ENCODE results near the gene DAB2IP. TPM values are rescaled to one million over a fixed set of nuclear protein-coding genes. Genes with fewer than 3 reads are reported as not detected.

Gene DAB2IP
- total RNA-seq, 1 experiment from 2014 or later: 7.3 TPM

- Histone ChIP-seq H3K36me3 (no peaks in the 10 kb centered on the region), H3K27me3 (no peaks in the 10 kb centered on the region), H3K4me3 (no peak overlapping the region), H3K9me3 (no peaks in the 10 kb centered on the region)
- no peak for DNase-seq
These were observed 108.6 kb downstream of the DAB2IP start for GRCh38 chr9:121759996-121760395.

GRCh38 chr9:121760571-121760970, 109.1 kb downstream of the DAB2IP start:
- Histone ChIP-seq H3K36me3 (no peaks in the 10 kb centered on the region), H3K9me3 (no peaks in the 10 kb centered on the region), H3K27me3 (no peaks in the 10 kb centered on the region), H3K4me3 (no peak overlapping the region)
- DNase-seq: no peak

GRCh38 chr9:121763131-121763530, 111.7 kb downstream of the DAB2IP start:
- Histone ChIP-seq H3K27me3 (no peaks in the 10 kb centered on the region), H3K36me3 (no peaks in the 10 kb centered on the region; the same call in 1 of the 2 replicates), H3K9me3 (no peaks in the 10 kb centered on the region), H3K4me3 (no peak overlapping the region)
- no peak for DNase-seq

- no peak for DNase-seq
- Histone ChIP-seq H3K9me3 (no peaks in the 10 kb centered on the region), H3K27me3 (no peaks in the 10 kb centered on the region), H3K36me3 (no peaks in the 10 kb centered on the region; the same call in 1 of the 2 replicates), H3K4me3 (no peak overlapping the region)
These were observed 112.3 kb downstream of the DAB2IP start for GRCh38 chr9:121763561-121764370.

GRCh38 chr9:121764371-121764730, 112.9 kb downstream of the DAB2IP start:
- Histone ChIP-seq H3K36me3 (no peaks in the 10 kb centered on the region; the same call in 1 of the 2 replicates), H3K9me3 (no peaks in the 10 kb centered on the region), H3K4me3 (no peak overlapping the region), H3K27me3 (no peaks in the 10 kb centered on the region)
- DNase-seq: no peak

- no peaks in the 10 kb centered on the region for H3K27me3 ChIP-seq
- DNase-seq: peak; percentile 14
- no peaks in the 10 kb centered on the region; the same call in 1 of the 2 replicates for H3K36me3 ChIP-seq
- no peak overlapping the region for H3K4me3 ChIP-seq
- no peaks in the 10 kb centered on the region for H3K9me3 ChIP-seq
These were observed 113.9 kb downstream of the DAB2IP start for GRCh38 chr9:121765021-121765950.

- no peaks in the 10 kb centered on the region for H3K27me3 ChIP-seq
- DNase-seq: no peak
- H3K36me3 ChIP-seq: no peaks in the 10 kb centered on the region; the same call in 1 of the 2 replicates
- no peaks in the 10 kb centered on the region for H3K9me3 ChIP-seq
- H3K4me3 ChIP-seq: no peak overlapping the region
These were observed 114.7 kb downstream of the DAB2IP start for GRCh38 chr9:121766081-121766683.

- no peak for DNase-seq
These were observed 115.8 kb downstream of the DAB2IP start for GRCh38 chr9:121767171-121767769.

GRCh38 chr9:121768416-121769015, 117.1 kb downstream of the DAB2IP start:
- H3K9me3 ChIP-seq: no peaks in the 10 kb centered on the region
- H3K36me3 ChIP-seq: peaks cover 1% of the 10 kb centered on the region; the same call in 1 of the 2 replicates
- no peaks in the 10 kb centered on the region for H3K27me3 ChIP-seq
- DNase-seq: no peak
- H3K4me3 ChIP-seq: no peak overlapping the region

More at GRCh38 chr9:121767171-121767769, 115.8 kb downstream of the DAB2IP start:
- H3K36me3 ChIP-seq: no peaks in the 10 kb centered on the region; the same call in 1 of the 2 replicates
- H3K27me3 ChIP-seq: no peaks in the 10 kb centered on the region
- no peak overlapping the region for H3K4me3 ChIP-seq
- no peaks in the 10 kb centered on the region for H3K9me3 ChIP-seq

- DNase-seq: no peak
- no peak overlapping the region for H3K4me3 ChIP-seq
- H3K9me3 ChIP-seq: no peaks in the 10 kb centered on the region
- H3K36me3 ChIP-seq: peaks cover 2% of the 10 kb centered on the region; the same call in 1 of the 2 replicates
- H3K27me3 ChIP-seq: no peaks in the 10 kb centered on the region
These were observed 118.5 kb downstream of the DAB2IP start for GRCh38 chr9:121769939-121770338.

GRCh38 chr9:121770415-121771273, 119.2 kb downstream of the DAB2IP start:
- Histone ChIP-seq H3K4me3 (no peak overlapping the region), H3K9me3 (no peaks in the 10 kb centered on the region), H3K27me3 (no peaks in the 10 kb centered on the region), H3K36me3 (peaks cover 2% of the 10 kb centered on the region; the same call in 1 of the 2 replicates)
- DNase-seq: peak; percentile 18

GRCh38 chr9:121771418-121771817, 120.0 kb downstream of the DAB2IP start:
- H3K4me3 ChIP-seq: no peak overlapping the region
- DNase-seq: no peak
- 0 out of 2 replicates have a peak, but pooled peaks cover 2% of the 10 kb centered on the region for H3K36me3 ChIP-seq

GRCh38 chr9:121771851-121772599, 120.6 kb downstream of the DAB2IP start:
- no peaks in the 10 kb centered on the region for H3K27me3 ChIP-seq
- H3K9me3 ChIP-seq: no peaks in the 10 kb centered on the region
- no peak for DNase-seq
- 0 out of 2 replicates have a peak, but pooled peaks cover 2% of the 10 kb centered on the region for H3K36me3 ChIP-seq
- H3K4me3 ChIP-seq: no peak overlapping the region

More at GRCh38 chr9:121771418-121771817, 120.0 kb downstream of the DAB2IP start:
- H3K9me3 ChIP-seq: no peaks in the 10 kb centered on the region
- H3K27me3 ChIP-seq: no peaks in the 10 kb centered on the region

- peaks cover 3% of the 10 kb centered on the region; the same call in 1 of the 2 replicates for H3K36me3 ChIP-seq
- H3K4me3 ChIP-seq: no peak overlapping the region
- no peaks in the 10 kb centered on the region; the same call in 1 of the 2 replicates for H3K9me3 ChIP-seq
- DNase-seq: no peak
- H3K27me3 ChIP-seq: no peaks in the 10 kb centered on the region
These were observed 121.3 kb downstream of the DAB2IP start for GRCh38 chr9:121772600-121773285.
